Keratinocyte (primary cell): ENCODE measurements around the gene LITAFD. TPM values are rescaled to one million over a fixed set of nuclear protein-coding genes. Genes with fewer than 3 reads are reported as not detected.

Source experiments
- DNase-seq: peaks from one replicate; pipeline ENCODE4 v3.0.0-alpha.2; 2011; ENCODE audit warnings: low read depth, missing footprints, low spot score
- FAIRE-seq: peaks from 2 replicates; lab custom pipeline; 2011; peaks lifted over from hg19 to GRCh38; lab: Jason Lieb, UNC
- H2AFZ ChIP-seq: 2 replicates; pipeline ENCODE4 v1.6.0; 2012; ENCODE audit warnings: low read length, control low read depth, inconsistent platforms; ENCODE audit not compliant: control insufficient read depth
- H3K27ac ChIP-seq: 2 replicates; pipeline ENCODE4 v1.5.1; 2011; ENCODE audit warnings: low read length; ENCODE audit not compliant: control insufficient read depth, insufficient read depth
- H3K27me3 ChIP-seq: 3 replicates; pipeline ENCODE4 v1.6.0; 2011; ENCODE audit warnings: low read length; ENCODE audit not compliant: control insufficient read depth, insufficient read depth; ENCODE audit errors: extremely low read depth
- H3K36me3 ChIP-seq, 2 experiments: 2 replicates in 1 of 2; 3 replicates in 1 of 2; pipeline ENCODE4 v1.5.1; 2011; ENCODE audit warnings: low read length in 2 of 2, mild to moderate bottlenecking in 1 of 2; ENCODE audit not compliant: control insufficient read depth in 2 of 2, insufficient read depth in 2 of 2; ENCODE audit errors: extremely low read depth in 1 of 2
- H3K4me1 ChIP-seq: 3 replicates; pipeline ENCODE4 v1.5.1; 2011; ENCODE audit warnings: low read length; ENCODE audit not compliant: control insufficient read depth, insufficient read depth; ENCODE audit errors: extremely low read depth
- H3K4me2 ChIP-seq: 3 replicates; pipeline ENCODE4 v1.6.0; 2011; ENCODE audit warnings: low read depth, low read length; ENCODE audit not compliant: control insufficient read depth, insufficient read depth; ENCODE audit errors: extremely low read depth
- H3K4me3 ChIP-seq, 3 experiments: fragments of 200-600 bp in 1 of 3; sonication (generic) in 1 of 3; 2 replicates in 2 of 3; 3 replicates in 1 of 3; pipeline ENCODE4 v1.5.1; 2011 to 2016; ENCODE audit warnings: low read length in 3 of 3, mild to moderate bottlenecking in 3 of 3, control low read depth in 2 of 3, inconsistent platforms in 1 of 3, low read depth in 1 of 3, mixed read lengths in 1 of 3, mixed run types in 1 of 3, moderate library complexity in 1 of 3; ENCODE audit not compliant: control insufficient read depth in 2 of 3, insufficient read depth in 2 of 3; ENCODE audit errors: extremely low read depth in 1 of 3
- H3K79me2 ChIP-seq: 2 replicates; pipeline ENCODE4 v1.6.0; 2012; ENCODE audit warnings: low read length; ENCODE audit not compliant: control insufficient read depth, insufficient read depth
- H3K9ac ChIP-seq: 3 replicates; pipeline ENCODE4 v1.6.0; 2011; ENCODE audit warnings: low read length; ENCODE audit not compliant: control insufficient read depth, insufficient read depth; ENCODE audit errors: extremely low read depth
- H3K9me1 ChIP-seq: 3 replicates; pipeline ENCODE4 v1.6.0; 2011; ENCODE audit warnings: low read length; ENCODE audit not compliant: control insufficient read depth, insufficient read depth; ENCODE audit errors: extremely low read depth
- H3K9me3 ChIP-seq: 2 replicates; pipeline ENCODE4 v1.5.1; 2012; ENCODE audit warnings: low read depth, low read length; ENCODE audit not compliant: control insufficient read depth
- H4K20me1 ChIP-seq: 3 replicates; pipeline ENCODE4 v1.6.0; 2011; ENCODE audit warnings: low read length; ENCODE audit not compliant: control insufficient read depth, insufficient read depth; ENCODE audit errors: extremely low read depth
- EZH2 ChIP-seq: IDR thresholded peaks from one replicate; pipeline ENCODE4 v1.6.1; 2012; ENCODE audit warnings: inconsistent platforms, mild to moderate bottlenecking, low read length, moderate library complexity
- dilution Hi-C: fragments of 300-500 bp; cut with MboI; formaldehyde crosslinking; loops from one replicate; pipeline ENCODE4 v1.7.0; 2020; ENCODE audit warnings: low sequenced_read_pairs; ENCODE audit not compliant: extremely low pct_ligation_motif_present
- polyA plus RNA-seq, 5 experiments: library from polyadenylated mRNA; depleted of rRNA in 3 of 5; stranded (reverse) in 3 of 5; stranded (forward) in 1 of 5; unstranded in 1 of 5; fragments of >200 nt; gene quantifications; 1 replicate in 1 of 5; 2 replicates in 3 of 5; 3 replicates in 1 of 5; pipeline versions ENCODE4 v1.2.1 to v1.2.3, GENCODE V29; 2011 to 2012; ENCODE audit warnings: missing spikeins in 2 of 5, low read depth in 1 of 5, low replicate concordance in 1 of 5
- TF ChIP-seq, protein P1 (sequence below), 3 experiments: IDR thresholded peaks in 1 of 3; conservative IDR thresholded peaks in 1 of 3; optimal IDR thresholded peaks in 1 of 3; 2 replicates in 2 of 3; 3 replicates in 1 of 3; pipeline versions ENCODE3 to v1.5.1; 2011; ENCODE audit warnings: low read length in 3 of 3, mild to moderate bottlenecking in 3 of 3, moderate library complexity in 2 of 3, control low read depth in 1 of 3, inconsistent platforms in 1 of 3; ENCODE audit not compliant: insufficient read depth in 2 of 3; ENCODE audit errors: extremely low read depth in 1 of 3

The LITAFD gene
- polyA plus RNA-seq, 1 donor (not counting 4 experiments of a cell fraction or from before 2014, with no cell fraction given), result not detected

DNA sequence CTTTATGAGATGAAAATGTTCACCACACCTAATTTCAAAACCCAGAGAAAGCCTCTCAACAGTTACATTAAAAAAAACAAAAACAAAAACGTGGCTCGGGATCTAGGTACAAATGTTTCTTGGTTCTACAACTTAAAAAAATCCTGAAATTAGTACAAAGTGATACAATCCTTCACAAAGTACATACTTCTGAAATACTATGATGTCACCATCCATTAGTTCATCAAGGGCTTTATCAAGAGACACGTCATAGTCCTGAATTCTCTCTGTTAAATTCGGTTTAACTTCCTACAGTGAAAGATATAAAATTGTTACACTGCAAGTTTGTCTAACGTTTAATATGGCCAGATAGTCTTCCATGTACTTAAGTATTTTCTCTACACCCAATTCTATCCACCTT is 18.2 kb downstream of the LITAFD start:
- Histone ChIP-seq H4K20me1 (no peaks in the 10 kb centered on the region), H3K4me1 (no peaks in the 10 kb centered on the region), H3K79me2 (no peaks in the 10 kb centered on the region), H3K4me3 (no peak overlapping the region), H3K9ac (no peak overlapping the region), H3K36me3 (peaks cover 43 to 65% of the 10 kb centered on the region in 2 experiments), H3K9me1 (no peaks in the 10 kb centered on the region), H3K27me3 (no peaks in the 10 kb centered on the region), H3K9me3 (no peaks in the 10 kb centered on the region), H3K4me2 (no peak overlapping the region), H3K27ac (no peak overlapping the region), H2AFZ (no peak overlapping the region)
- DNase-seq, result no peak
- no peak for TF ChIP-seq EZH2
- TF ChIP-seq, protein P1, sequence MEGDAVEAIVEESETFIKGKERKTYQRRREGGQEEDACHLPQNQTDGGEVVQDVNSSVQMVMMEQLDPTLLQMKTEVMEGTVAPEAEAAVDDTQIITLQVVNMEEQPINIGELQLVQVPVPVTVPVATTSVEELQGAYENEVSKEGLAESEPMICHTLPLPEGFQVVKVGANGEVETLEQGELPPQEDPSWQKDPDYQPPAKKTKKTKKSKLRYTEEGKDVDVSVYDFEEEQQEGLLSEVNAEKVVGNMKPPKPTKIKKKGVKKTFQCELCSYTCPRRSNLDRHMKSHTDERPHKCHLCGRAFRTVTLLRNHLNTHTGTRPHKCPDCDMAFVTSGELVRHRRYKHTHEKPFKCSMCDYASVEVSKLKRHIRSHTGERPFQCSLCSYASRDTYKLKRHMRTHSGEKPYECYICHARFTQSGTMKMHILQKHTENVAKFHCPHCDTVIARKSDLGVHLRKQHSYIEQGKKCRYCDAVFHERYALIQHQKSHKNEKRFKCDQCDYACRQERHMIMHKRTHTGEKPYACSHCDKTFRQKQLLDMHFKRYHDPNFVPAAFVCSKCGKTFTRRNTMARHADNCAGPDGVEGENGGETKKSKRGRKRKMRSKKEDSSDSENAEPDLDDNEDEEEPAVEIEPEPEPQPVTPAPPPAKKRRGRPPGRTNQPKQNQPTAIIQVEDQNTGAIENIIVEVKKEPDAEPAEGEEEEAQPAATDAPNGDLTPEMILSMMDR (optimal IDR thresholded peaks at IDR 0.05 in 1 of 3, IDR thresholded peaks at IDR 0.05 in 1 of 3, conservative IDR thresholded peaks at IDR 0.05 in 1 of 3; ENCODE audit: extremely low read depth in 1 of 3, insufficient read depth in 2 of 3, low read length in 3 of 3), result no peak
- FAIRE-seq, result no peak
- dilution Hi-C loops, result no loop called here

DNA sequence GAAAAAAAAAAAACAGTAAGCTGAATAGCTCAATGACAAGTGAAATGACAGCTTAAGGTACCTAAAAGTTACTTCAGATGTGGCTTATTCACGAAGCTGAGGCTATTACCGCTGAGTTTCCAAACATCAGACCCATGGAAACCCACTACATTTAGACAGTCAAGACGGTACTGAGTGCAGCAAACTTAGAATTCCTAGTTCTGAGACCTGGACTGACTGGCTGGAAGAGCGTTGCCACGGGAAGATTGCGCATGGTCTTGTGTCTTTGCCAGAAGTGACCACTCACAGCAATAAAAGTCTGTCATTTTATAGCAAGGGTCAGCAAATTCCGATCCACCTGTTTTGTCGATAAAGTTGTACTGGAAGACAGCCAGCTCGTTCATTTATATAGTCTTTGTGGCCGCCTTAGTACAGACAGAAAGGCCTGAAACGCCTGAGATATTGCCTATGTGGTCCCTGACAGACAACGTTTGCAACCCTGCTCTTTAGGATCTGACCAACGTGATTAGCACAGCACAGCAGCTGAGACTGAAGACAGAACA is 19.2 kb downstream of the LITAFD start:
- Histone ChIP-seq H3K36me3 (peaks cover 46 to 72% of the 10 kb centered on the region in 2 experiments), H4K20me1 (no peaks in the 10 kb centered on the region), H3K4me3 (no peak overlapping the region)

More for the DNA sequence above, 19.2 kb downstream of the LITAFD start:
- H3K9me3 ChIP-seq, result no peaks in the 10 kb centered on the region
- no peaks in the 10 kb centered on the region for H3K9me1 ChIP-seq
- H3K27ac ChIP-seq, result no peak overlapping the region
- dilution Hi-C loops, result no loop called here
- H2AFZ ChIP-seq, result no peak overlapping the region
- H3K4me1 ChIP-seq, result no peaks in the 10 kb centered on the region
- no peak overlapping the region for H3K4me2 ChIP-seq
- DNase-seq, result no peak
- TF ChIP-seq EZH2, result no peak
- TF ChIP-seq, protein P1 (optimal IDR thresholded peaks at IDR 0.05 in 1 of 3, IDR thresholded peaks at IDR 0.05 in 1 of 3, conservative IDR thresholded peaks at IDR 0.05 in 1 of 3; ENCODE audit: extremely low read depth in 1 of 3, insufficient read depth in 2 of 3, low read length in 3 of 3), result no peak
- no peaks in the 10 kb centered on the region for H3K79me2 ChIP-seq
- no peak overlapping the region for H3K9ac ChIP-seq
- no peak for FAIRE-seq
- H3K27me3 ChIP-seq, result no peaks in the 10 kb centered on the region
